NCI-H1694 (cell line): ENCODE results near the gene SNRNP25.
A peak's percentile ranks its signal among the peaks of the same experiment; 100 is the strongest.
"Not testable (repeated sequence)": the region's sequence is repeated elsewhere in the genome, so short reads cannot be mapped to it uniquely, and the experiment has no call there.

ENCODE experiments used
- DNase-seq: peaks from one replicate; lab custom pipeline; 2025; lab: John Stamatoyannopoulos, UW

The SNRNP25 gene

DNA sequence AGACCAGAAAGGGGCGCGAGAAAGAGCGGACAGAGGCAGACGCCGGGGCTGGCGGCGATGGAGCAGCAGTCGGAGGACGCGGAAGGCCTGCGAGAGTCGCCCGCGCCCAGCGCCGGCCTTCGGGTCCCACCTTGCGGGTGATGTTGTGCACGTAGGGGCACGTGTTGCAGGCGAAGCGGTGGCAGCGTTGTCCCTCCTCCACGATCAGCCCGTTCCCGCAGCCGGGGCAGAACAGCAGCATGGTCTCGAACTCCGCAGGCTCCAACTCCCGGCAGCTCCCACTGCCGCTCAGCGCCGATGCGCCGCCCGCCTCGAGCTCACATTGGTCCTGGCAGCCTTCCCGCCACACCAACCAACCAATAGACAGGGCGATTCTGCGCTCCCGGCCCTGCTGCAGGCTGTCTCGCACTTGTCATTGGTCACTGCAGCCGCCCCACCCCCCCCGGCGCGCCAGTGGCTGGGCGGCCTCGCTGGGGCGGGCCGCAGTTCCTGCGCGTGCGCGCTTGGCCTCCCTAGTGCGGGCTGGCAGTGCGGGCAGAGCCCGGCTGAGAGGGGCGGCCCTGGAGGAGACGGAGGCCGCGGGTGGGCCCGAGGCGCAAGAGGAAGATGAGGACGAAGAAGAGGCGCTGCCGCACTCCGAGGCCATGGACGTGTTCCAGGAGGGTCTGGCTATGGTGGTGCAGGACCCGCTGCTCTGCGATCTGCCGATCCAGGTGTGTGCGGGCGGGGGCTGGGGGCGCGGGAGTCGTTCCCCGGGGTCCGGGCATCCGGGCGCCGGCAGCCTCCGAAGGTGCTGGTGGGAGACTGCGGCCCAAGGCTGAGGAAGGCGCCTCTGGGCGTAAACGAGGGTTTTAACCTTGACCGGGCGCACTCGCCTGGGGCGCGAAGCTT, at the start of gene SNRNP25, which contains the start of gene POLR3K:
Gene SNRNP25, plus strand, starts transcription at position 483 of the 891 bp plus-strand sequence. Its CDS starts 189 bp downstream, at position 672.
Gene POLR3K, minus strand, starts transcription at position 263 of the 891 bp plus-strand sequence. Its CDS starts 22 bp downstream, at position 241.
- DNase-seq = peak; percentile 88

- peak; percentile 1 for DNase-seq
These were observed 43.5 kb upstream of the SNRNP25 start for GRCh38 chr16:9903-10665.

- peak; percentile 68 for DNase-seq
These were observed 42.9 kb upstream of the SNRNP25 start for GRCh38 chr16:10772-11171.

DNA sequence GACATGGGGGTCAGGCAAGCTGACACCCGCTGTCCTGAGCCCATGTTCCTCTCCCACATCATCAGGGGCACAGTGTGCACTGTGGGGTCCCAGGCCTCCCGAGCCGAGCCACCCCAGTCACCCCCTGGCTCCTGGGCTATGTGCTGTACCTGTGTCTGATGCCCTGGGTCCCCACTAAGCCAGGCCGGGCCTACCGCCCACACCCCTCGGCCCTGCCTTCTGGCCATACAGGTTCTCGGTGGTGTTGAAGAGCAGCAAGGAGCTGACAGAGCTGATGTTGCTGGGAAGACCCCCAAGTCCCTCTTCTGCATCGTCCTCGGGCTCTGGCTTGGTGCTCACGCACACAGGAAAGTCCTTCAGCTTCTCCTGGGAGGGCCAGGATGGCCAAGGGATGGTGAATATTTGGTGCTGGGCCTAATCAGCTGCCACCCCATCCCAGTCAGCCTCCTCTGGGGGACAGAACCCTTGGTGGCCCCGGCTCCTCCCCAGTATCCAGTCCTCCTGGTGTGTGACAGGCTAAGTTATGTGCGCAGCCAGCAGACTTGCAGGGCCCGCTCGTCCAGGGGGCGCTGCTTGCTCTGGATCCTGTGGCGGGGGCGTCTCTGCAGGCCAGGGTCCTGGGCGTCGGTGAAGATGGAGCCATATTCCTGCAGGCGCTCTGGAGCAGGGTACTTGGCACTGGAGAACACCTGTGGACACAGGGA, 36.4 kb upstream of the SNRNP25 start:
- DNase-seq = not testable (repeated sequence)

DNA sequence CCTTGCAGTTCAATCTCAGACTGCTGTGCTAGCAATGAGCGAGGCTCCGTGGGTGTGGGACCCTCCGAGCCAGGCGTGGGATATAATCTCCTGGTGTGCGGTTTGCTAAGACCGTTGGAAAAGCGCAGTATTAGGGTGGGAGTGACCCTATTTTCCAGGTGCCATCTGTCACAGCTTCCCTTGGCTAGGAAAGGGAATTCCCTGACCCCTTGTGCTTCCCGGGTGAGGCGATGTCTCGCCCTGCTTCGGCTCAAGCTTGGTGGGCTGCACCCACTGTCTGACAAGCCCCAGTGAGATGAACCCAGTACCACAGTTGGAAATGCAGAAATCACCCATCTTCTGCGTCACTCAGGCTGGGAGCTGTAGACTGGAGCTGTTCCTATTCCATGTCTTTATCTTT, 32.7 kb upstream of the SNRNP25 start:
- DNase-seq = not testable (repeated sequence)

DNA sequence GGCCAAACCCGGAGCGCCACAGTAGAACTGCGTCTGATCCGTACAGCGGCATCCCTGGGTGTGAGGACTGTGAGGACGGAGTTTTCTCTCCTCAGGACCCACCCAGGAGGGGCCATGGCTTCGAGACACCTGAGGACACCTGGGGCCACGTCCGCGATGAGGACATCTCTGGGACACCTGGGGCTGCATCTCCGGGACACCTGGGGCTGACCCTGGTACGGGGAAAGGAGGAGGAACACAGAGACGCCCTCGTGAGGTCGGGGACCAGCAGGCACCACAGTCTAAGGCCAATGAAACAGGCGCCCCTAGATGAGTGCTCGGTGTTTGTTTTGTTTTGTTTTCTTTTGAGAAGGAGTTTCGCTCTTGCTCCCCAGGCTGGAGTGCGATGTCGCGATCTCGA, 29.5 kb upstream of the SNRNP25 start:
- not testable (repeated sequence) for DNase-seq

DNA sequence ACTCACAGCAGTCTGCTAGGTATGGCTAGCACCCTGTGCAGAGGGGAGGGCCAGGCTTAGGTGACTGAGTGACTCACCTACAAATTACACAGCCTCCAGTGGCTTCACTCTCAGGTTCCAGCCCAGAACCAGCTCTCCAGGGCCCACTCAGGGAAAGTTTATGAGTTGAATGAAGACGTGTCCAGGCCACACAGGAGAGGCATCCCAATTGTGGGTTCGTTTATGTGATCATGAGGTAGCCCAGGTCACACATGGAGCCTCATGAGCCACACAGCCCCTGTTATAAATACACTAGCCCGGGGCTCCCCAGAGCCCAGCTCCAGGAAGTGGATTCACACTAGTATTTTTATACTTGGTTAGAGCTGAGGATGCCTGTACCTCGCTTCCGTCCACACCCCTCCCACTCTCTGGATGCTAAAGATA, 27.7 kb upstream of the SNRNP25 start:
- not testable (repeated sequence) for DNase-seq

GRCh38 chr16:30627-31026, 23.0 kb upstream of the SNRNP25 start:
- DNase-seq = not testable (repeated sequence)

DNA sequence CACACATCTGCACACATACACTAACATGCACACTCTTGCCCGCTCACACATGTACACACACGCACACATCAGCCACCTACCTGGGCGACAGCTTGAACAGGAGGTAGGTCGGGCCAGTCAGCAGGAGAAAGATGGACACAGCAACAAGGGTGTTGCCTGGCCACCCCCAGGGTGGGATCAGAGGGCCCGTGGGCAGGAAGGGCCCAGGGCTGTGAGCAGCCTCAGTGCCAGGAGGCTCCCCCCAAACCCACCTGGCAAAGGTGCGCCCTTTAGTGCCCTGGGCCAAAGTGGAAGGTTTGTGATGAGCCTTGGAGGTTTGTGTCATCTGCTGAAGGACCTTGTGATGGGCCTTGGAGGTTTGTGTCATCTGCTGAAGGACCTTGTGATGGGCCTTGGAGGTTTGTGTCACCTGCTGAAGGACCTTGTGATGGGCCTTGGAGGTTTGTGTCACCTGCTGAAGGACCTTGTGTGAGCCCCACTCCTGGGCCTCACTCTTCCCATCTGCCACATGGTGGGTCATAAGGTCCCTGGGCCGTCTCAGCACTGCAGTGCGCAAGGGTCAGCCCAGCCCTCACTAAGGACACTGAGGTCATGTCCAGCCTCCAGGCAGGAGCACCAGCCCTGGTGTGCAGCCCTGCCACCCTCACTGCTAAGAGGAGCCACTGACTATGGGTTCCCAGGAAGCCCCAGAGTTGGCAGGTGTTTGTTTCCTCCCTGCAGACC, 20.3 kb upstream of the SNRNP25 start:
- not testable (repeated sequence) for DNase-seq

DNA sequence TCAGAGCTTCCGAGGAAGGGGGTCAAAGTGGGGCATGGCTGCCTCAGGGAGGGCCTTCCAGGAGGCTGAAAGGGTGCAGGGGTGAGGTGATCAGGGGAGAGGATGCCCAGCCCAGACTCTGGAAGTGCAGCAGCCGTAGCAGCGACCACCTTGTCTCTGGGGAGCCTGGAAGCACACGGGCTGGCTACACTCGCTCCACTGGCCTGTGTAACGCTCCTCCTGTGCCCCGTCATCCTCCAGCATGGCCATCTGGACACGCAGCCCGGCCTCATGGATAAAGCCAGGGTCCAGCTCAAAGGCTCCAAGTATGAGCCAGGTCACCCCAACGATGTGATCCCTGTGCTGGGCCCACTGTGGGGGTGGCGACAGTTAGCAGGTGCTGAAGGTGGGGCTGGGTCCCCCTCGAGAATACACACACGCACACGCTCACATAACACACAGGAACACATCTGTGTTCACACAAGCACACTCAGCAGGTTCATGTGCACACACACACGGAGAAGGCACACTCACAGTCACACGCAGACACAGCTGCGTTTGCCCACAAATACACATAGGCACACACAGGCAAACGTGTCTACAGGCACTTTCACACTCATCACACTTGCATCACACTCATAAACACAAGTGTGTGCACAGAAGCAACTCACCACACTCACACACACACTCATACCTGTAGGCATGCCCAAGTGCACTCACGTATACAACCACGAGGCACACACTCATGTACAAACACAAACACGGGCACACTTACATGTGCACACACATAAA, 19.6 kb upstream of the SNRNP25 start:
- no peak for DNase-seq

- DNase-seq = no peak
These were observed 19.0 kb upstream of the SNRNP25 start for GRCh38 chr16:34648-34987.

DNA sequence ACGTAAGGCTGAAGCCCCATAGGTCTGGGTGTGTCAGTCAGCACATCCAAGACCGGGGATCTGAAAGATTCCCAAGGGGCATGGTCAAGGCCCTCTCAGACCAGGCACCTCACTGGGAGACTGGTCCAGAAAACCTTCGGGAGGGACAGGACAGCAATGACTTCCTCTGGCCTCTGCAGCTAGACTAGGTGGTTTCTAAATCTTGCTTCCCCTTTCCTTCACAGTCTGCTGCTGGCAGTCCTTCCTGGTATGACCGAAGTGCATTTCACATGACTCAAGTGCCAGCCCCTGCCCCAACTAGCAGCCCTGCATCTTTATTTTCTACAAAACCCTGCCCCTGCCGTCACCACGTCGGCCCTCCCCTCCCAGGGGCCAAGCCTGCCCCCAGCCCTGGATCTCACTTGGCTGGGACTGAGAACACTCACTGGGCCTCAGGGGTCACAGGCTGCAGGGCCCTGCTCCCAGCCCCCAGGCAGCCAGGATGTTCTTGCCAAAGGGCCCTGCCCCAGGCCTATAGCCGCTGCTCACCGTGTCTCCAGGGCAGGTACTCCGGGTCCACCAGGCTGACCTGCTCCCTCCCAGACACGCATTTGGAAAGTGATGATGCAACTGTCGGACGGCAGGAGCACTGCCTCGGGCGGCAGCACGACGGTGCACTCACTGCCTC, 18.5 kb upstream of the SNRNP25 start:
- no peak for DNase-seq

DNA sequence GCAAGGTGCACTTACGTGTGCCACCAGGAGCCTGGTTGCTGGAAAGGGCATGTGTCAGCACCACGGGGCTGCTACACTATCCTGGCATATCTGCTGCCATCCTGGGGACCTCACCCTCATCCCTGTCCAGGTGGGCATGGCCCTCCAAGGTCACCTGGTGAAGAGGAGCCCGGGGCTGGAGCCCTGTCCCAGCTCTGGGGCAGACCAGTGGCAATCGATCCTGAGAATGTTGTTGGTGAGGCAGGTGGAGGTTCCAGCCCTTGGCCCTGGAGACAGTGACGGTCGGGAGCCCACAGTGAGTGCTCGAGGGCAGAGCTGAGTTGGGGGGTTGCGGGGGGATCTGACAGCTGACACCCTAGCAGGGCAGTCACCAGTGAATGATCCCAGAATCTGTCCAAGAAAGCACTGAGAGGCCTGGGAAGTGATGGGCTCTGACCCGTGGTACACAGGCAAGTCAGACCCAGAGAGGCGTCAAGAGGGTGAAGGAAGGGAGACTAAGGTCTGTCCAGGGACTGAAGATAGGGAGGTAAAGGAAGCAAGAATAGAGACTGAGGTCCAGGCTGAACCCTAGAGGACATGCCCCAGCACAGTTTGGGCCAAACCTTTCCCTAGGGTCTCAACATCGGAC, 17.8 kb upstream of the SNRNP25 start:
- no peak for DNase-seq

DNA sequence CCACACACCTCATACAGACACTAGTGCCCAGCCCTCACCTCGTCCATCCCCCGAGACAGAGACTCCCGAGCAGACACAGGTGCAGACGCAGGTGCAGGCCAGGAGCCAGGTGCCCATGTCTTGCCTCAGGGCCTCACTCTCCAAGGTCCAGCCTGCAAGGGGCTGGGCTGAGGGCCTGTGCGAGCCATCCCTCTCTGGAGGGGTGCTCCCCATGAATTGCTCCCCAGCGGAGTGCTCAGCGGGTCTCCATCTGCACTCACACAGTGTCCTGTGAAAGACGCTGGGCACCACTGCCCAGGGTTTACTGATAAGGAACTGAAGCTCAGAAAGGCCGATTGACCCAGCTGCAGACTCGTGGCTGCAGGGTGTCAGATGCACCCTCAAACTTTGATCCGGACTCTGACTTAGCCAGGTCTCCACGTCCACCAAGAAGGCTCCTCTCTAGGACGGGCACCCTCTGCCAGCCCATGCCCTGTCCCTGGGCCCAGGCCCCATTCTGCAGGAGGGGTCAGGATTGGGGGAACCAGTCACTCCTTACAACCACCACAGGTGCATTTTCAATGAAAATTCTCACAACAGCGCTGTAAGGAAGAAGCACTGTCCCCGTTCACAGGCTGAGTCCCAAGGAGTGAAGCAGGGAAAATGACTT, 17.2 kb upstream of the SNRNP25 start:
- DNase-seq = no peak

DNA sequence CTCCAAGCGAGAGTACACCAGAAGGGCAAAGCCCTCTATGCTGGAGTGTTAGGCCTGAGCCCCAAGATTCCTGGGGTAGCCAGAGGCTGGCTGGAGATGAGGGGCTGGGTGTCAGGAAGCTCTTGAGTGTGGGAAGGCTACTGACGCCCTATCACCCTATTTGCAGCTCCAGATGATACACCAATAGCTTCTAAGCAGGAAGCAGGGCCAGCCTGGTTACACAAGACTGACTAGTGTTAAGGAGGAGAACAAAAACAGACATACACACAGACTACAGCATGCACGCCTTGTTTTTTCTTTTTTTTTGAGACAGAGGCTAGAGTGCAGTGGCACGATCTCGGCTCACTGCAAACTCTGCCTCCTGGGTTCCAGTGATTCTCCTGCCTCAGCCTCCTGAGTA, 16.1 kb upstream of the SNRNP25 start:
- no peak for DNase-seq

DNA sequence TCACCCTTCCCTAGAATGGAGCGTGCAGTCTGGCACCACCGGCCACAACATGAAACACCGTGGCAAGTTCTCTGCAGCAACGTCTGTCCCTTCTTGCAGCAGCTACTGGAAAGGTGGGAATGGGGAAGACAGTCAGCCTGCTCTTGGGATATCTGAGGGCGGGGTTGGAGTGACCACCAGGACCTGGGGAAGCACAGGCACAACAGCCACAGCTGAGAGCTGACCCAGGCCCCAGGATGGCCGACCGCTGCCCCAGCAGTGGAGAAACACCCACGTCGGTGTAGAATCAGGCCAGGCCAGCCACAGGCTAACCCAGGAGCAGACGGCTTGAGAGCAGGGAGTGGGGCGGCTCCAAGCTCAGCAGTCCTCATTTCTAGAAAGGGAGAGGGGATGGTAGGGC, 15.4 kb upstream of the SNRNP25 start:
- DNase-seq = not testable (repeated sequence)

- DNase-seq = no peak
These were observed 14.4 kb upstream of the SNRNP25 start for GRCh38 chr16:38941-39892.

DNA sequence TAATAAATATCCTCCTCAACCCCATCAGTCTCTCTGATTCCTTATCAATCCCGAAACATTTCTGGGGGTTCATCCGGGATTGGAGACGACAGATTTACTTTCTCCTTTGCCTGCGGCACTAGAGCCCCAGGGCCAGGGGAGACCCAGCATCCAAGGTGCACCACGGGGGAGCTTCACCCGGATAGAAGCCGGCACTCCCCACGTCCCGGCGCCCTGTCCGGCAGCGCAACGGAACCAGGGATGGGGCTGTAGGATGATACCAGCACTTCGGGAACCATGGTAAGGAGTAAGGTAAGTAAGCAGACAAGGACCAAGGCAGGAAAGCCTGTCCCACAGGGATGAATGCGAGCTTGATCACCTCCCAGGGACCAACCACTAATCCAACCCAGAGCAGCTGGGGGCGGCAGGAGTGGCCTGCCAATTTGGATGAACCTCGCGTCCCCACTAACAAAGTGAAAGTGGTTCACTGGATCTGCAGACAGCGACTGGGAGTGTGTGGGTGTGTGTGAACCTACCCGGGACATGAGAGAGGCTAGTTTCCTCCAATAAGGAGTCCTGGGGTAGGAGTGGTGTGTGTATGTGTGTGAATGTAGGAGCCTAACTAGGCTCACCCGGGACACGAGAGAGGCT, 12.1 kb upstream of the SNRNP25 start:
- no peak for DNase-seq
